ENCODE measurements around the gene SLIT1.

- TF ChIP-seq POLR2A (IDR thresholded peaks at IDR 0.05; ENCODE audit: low read depth, low read length) (no peak), POLR2AphosphoS5 (IDR thresholded peaks at IDR 0.05; ENCODE audit: low read depth, low read length) (no peak)
Observed at GRCh38 chr10:97018251-97019212, 167.2 kb downstream of the SLIT1 start.

All from GM12892 (cell line).